Medulla oblongata (tissue), 1 donor: ENCODE data around the gene HIPK2.

Source experiments
- DNase-seq: peaks from one replicate; pipeline ENCODE4 v3.0.0-alpha.2; 2015; ENCODE audit errors: extremely low spot score

The HIPK2 gene

GRCh38 chr7:139777948-139778841 is at the start of gene HIPK2:
HIPK2 (minus strand) TSS chr7:139777998; CDS start chr7:139777623, 375 bp downstream.
- DNase-seq = peak; percentile 74

DNA sequence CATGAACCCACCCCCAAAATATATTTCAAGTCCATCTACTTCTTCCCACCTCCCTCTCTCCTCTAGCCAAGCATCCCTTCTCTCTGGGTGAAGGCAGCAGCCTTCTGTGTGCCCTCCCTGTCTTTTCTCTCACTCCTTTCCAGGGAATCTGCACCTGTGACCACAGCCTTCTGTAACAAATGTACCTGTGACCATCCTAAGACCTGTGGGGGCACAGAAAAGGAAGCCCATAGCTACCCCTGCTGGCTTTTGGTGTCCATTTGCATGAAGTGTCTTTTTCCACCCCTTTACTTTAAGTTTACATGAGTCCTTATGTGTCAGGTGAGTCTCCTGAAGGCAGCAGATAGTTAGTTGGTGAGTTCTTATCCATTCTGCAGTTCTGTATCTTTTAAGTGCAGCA is 49.2 kb upstream of the HIPK2 start:
- no peak for DNase-seq

GRCh38 chr7:139825666-139826290 is 48.0 kb upstream of the HIPK2 start:
- no peak for DNase-seq

DNA sequence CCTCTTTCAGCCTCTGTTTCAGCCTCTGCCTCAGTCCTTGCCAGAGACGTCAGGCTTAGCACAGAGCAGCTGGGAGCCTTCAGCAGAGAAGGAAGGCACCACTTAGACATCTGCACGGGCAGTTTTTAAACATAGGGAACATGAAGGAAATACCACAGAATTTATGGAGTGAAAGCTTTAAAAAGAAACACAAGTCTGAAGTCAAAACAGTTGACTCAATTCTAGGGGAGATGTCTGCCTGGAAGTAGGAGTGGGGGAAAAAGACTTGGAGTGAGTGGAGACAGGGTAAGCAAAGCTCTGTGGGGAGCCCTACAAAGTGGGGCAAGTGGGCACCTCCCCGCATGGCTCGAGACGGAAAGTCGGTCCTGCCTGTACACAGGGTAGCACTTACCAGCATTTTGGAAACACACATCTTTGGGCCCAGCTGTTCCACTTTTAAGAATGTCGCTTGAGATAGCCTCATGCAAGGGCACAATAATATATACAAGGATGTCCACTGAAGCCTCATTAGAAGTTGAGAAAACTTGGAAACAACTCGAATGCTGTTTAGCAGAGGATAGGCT is 46.2 kb upstream of the HIPK2 start:
- no peak for DNase-seq

- DNase-seq = no peak
Observed at GRCh38 chr7:139822855-139823254, 45.1 kb upstream of the HIPK2 start.

DNA sequence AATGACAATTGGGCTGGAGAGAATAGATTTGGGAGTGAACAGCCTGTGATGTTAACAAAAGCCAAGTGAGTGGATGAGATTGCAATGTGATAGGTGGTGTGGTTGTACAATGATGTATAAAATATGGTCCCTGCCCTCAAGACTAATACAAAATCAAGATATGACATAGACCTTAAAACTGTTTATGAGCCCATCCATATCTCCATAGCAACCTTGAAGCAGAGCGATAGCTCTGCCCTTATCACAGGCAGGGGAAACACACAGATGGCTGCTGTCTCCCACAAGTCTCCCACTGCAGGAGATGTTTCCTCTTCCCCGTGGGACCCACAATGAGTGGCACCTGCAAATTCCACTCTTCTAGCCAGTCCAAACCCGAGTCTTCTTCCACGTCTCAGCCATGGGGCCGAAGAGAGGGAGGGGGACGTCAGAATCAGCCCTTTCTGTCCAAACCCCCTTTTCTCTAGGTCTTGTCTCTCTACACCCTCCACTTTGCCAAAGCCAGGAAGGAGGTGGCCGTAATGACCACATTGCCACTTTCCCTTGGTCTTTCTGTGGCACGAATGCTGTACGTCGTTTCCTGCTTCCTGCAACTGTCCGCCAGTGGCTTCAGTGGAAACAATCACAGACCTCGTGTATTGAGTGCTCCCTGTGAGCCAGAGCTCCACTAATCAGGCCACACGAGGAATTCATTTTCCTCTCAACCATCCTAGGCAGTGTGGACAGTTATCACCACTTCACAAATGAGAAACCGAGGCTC is 43.7 kb upstream of the HIPK2 start:
- DNase-seq = no peak

DNA sequence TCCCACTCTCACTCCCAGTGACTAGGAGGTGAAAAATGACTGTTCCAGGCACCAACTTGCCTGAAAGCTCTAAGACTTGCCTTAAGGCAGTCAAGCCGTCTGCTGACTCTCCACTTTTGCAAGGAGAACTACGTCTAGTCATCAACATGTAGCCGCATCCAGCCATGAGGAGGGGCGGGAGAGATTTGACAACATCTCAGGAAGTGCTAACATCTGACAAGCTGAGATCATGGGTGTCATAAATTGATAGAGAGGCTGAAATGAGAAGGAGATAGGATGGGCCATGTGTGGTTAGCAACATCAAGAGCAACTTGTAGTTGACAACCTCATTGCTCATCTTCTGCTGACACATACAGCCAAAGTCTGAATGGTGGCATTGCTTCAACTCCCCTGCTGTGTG is 42.3 kb upstream of the HIPK2 start:
- no peak for DNase-seq

- no peak for DNase-seq
Observed at GRCh38 chr7:139817249-139817648, 39.5 kb upstream of the HIPK2 start.

GRCh38 chr7:139813689-139814088 is 35.9 kb upstream of the HIPK2 start:
- no peak for DNase-seq

DNA sequence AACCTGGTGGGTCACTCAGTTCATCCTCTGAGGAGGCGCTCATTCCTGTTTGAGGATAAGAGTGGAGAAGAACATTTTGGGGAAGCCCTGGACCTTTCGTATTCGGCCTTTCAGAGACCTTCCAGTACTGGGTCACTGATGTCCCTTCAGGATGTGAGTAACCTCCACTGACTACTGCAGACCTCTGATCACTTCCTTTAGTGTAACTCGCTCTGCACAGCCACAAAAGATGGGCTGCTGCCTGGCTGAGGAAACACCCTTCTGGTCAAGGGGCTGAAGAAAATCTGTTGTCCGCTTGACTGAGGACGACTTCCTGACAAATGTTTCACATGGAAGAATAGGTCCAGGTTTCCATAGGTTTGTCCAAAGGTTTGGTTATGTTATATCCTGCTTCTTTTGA is 35.4 kb upstream of the HIPK2 start:
- no peak for DNase-seq

DNA sequence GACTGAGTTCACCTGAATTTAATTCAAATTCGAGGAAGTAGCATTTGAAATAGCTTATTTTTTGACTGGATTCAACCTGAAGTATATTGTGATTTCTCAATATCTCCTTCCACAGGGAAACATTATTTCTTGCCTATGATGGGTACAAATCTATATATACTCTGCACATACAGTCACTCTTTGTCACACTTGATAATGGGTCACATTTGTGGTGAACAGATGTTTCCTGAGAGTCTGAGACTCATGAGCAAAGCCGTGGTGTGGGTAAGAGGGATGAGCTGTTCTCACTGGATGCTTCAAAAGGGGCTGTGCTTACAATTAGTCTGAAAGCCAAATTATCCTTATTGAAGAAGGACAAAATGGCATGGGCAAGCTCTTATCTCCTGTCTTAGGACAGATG is 33.3 kb upstream of the HIPK2 start:
- DNase-seq = no peak

DNA sequence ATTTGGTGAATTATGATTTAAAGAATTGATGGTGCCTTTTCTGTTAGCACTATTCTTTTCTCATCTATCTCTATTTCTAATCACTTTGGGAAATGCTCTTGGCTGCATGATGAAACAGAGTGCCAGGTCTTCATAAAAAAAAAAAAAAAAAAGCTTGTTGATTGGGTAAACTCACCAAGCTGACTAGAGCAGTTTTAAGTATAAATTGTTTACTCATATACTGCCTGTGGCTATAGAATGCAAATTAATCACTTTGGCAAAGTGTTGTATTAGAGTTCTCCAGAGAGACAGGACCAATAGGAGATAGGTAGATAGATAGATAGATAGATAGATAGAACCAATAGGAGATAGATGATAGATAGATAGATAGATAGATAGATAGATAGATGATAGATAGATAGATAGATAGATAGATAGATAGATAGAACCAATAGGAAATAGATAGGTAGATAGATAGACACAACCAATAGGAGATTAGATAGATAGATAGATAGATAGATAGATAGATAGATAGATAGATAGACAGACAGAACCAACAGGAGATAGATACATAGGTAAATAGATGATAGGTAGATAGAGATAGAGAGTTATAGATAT is 31.1 kb upstream of the HIPK2 start:
- DNase-seq = no peak

- no peak for DNase-seq
Observed at GRCh38 chr7:139808427-139808826, 30.6 kb upstream of the HIPK2 start.

DNA sequence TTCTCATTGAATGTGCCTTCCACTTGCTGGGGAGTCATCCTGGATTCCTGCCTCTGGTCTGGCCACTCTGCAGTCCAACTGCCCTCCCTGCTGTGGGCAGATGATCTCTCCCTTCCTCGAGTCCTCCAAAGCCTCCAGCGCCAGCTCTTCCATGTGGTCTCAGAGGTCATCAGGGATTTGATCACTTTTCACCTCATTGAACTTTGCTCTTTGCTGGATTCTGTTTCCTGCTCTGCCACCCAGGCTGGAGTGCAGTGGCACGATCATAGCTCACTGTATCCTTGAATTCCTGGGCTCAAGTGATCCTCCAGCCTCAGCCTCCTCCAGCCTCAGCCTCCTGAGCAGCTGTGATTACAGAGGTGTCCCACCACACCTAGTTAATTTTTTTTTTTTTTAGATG is 29.2 kb upstream of the HIPK2 start:
- DNase-seq = no peak

GRCh38 chr7:139804571-139804970 is 26.8 kb upstream of the HIPK2 start:
- no peak for DNase-seq

GRCh38 chr7:139799586-139799985 is 21.8 kb upstream of the HIPK2 start:
- peak; percentile 70 for DNase-seq

- DNase-seq = no peak
Observed at GRCh38 chr7:139798892-139799291, 21.1 kb upstream of the HIPK2 start.

DNA sequence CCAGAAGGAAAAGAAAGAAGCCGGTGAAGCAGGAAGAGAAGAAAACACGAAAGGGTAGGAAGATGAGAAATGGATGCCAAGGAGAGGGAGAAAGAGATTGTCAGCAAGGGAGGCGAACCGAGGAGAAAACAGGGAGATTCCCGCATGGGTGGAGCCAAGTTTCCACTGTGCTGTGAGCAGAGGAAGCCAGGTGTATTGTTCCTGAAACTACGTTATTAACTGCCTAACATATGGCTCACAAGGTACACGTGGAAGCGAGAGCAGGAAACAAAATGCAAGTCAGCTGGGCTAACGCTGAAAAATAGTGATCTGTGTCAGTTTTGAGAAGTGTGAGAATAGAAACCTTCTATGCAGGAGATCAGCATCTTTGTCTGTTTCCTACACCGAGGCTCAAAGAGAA is 20.4 kb upstream of the HIPK2 start:
- DNase-seq = no peak

GRCh38 chr7:139797607-139798006 is 19.8 kb upstream of the HIPK2 start:
- DNase-seq = no peak

DNA sequence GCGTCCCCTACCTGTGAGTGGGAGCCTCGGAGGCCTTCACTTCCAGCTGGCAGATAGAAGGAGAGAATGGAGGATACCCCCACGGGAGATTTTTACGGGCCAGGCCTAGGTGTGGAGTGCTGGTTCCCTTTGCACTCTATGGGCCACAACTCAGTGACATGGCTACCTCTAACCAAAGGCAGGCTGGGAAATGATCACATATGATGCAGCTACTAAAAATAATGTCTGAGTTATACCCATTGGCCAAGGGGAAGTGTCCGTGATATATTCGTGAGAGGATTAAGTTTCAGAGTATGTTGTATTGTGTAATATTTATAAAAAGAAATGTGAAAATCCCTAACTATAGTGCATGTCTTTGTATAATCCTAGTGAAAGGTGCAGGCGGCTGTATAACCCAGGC is 13.5 kb upstream of the HIPK2 start:
- DNase-seq = no peak

GRCh38 chr7:139784648-139785047 is 6.8 kb upstream of the HIPK2 start:
- DNase-seq = no peak
